Testis (tissue), 2 donors: Measurements from ENCODE around the gene RPL32.

Experiments used
- CTCF ChIP-seq, 3 experiments: fragments of 450-650 bp in 2 of 3; fragments of 200-600 bp in 1 of 3; sonication (generic) in 1 of 3; IDR thresholded peaks; one replicate each; pipeline ENCODE4 v1.5.1; 2016 to 2019; ENCODE audit warnings: antibody characterized with exemption in 3 of 3, mild to moderate bottlenecking in 2 of 3, moderate library complexity in 1 of 3
- POLR2A ChIP-seq: fragments of 450-650 bp; IDR thresholded peaks from one replicate; pipeline ENCODE4 v1.6.1; 2017; ENCODE audit warnings: antibody characterized with exemption, mild to moderate bottlenecking, moderate library complexity

GRCh38 chr3:12861611-12862010 lies 20.2 kb upstream of the RPL32 start:
- TF ChIP-seq CTCF (IDR thresholded peaks at IDR 0.05), result no peak
- TF ChIP-seq POLR2A, result no peak
